ENCODE data around the gene PDZRN3. TPM values are rescaled to one million over a fixed set of nuclear protein-coding genes. Genes with fewer than 3 reads are reported as not detected.

The PDZRN3 gene
- total RNA-seq, 1 experiment from 2014 or later, result 0.17 TPM

DNA sequence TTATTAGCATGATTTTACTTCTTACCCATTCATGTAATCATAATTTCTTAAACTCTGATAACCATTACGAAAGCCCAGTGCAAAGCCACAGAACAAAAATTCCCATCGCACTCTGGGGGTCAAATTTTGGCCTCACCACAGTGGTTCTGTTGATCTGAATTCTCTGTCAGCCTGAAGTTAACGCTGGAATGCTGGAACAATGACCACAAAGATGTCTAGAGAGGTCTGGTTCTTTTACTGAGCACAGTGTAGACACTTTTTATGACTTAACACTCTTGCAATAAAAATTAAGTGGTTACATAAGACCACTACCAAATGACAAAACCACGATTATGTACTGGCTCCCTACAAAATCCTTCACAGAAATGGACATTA, 94.7 kb downstream of the PDZRN3 start:
- Histone ChIP-seq H3K36me3 (ENCODE audit: control insufficient read depth in 1 of 2, insufficient read depth in 2 of 2, low read length in 2 of 2) (no peaks in the 10 kb centered on the region), H3K9me2 (ENCODE audit: insufficient read depth) (no peaks in the 10 kb centered on the region), H3K27ac (ENCODE audit: low read depth, low read length) (no peak overlapping the region), H3K4me1 (ENCODE audit: control insufficient read depth in 1 of 2, insufficient read depth in 2 of 2, low read length in 2 of 2) (no peaks in the 10 kb centered on the region), H4K20me1 (ENCODE audit: insufficient read depth) (no peaks in the 10 kb centered on the region), H3K4me2 (ENCODE audit: low read length) (no peak overlapping the region), H2AFZ (ENCODE audit: low read depth, low read length, poor library complexity, severe bottlenecking) (no peak overlapping the region), H3K9me3 (ENCODE audit: control insufficient read depth in 1 of 2, insufficient read depth in 1 of 2, low read depth in 1 of 2, low read length in 2 of 2) (no peaks in the 10 kb centered on the region), H3K4me3 (replicated peaks in 1 of 2; ENCODE audit: low read depth in 1 of 2, low read length in 2 of 2) (no peak overlapping the region), H3K27me3 (ENCODE audit: insufficient read depth, low read length) (0 out of 2 replicates have a peak, but pooled peaks cover 6% of the 10 kb centered on the region), H3K79me2 (ENCODE audit: insufficient read depth, low read length) (no peaks in the 10 kb centered on the region), H3K9ac (ENCODE audit: low read length) (no peak overlapping the region)
- DNase-seq (ENCODE audit: low read depth, low spot score) (no peak), ATAC-seq (no peak)
- RAD21 ChIA-PET (ENCODE audit: low non-redundant PET in 1 of 2, low total read pairs in 2 of 2, uncharacterized antibody in 2 of 2, unreplicated experiment in 2 of 2), result no interaction called here
- POLR2A ChIA-PET, result no interaction called here
- CTCF ChIA-PET, result no interaction called here
- no TSS peak for BruUV-seq (replicated peaks)
- TF ChIP-seq, protein P1, sequence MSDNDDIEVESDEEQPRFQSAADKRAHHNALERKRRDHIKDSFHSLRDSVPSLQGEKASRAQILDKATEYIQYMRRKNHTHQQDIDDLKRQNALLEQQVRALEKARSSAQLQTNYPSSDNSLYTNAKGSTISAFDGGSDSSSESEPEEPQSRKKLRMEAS (IDR thresholded peaks at IDR 0.05), result no peak
- TF ChIP-seq, protein P2, sequence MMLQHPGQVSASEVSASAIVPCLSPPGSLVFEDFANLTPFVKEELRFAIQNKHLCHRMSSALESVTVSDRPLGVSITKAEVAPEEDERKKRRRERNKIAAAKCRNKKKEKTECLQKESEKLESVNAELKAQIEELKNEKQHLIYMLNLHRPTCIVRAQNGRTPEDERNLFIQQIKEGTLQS (IDR thresholded peaks at IDR 0.05), result no peak
- TF ChIP-seq JUND (IDR thresholded peaks at IDR 0.05) (no peak), POLR2A (IDR thresholded peaks at IDR 0.05; ENCODE audit: borderline replicate concordance, extremely low read depth, insufficient read depth, insufficient read length) (no peak), YY1 (IDR thresholded peaks at IDR 0.05; ENCODE audit: extremely low read depth, insufficient replicate concordance, low read depth, low read length) (no peak)
- intact Hi-C loops (cut with micrococcal nuclease), result no loop called here

DNA sequence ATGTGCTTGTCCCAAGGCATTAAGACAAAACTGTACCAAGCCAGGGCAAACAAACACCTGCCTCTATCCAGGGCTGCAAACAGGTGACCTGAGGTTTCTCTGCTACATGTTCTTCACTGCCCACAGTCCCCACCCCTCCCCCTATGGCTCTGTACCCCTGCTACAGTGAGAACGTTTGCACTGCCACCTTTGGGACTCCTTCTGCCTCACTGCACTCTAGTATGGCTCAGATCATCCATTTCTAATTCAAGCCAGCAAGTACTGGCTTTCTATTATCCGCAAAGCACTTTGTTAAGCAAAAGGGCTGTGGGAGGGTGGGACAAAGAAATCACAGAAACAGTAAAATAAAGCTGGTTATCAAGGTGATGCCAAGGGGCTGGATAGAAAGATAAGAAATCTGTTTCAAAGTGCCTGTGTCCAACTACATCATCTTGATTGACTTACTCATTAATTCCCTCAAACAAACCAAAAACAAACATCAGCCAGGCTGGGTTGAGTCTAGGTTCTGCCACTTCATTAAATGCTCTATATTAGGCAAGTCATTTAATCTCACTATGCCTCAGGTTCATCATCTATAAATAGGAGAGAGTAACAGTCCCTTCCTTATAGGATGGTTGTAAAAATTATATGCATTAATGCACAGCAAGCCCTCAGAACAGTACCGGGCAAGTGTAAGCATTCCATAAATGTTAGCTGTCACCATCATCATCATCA, 95.3 kb downstream of the PDZRN3 start:
- H3K4me2 ChIP-seq (ENCODE audit: low read length), result no peak overlapping the region
- no peaks in the 10 kb centered on the region for H3K79me2 ChIP-seq (ENCODE audit: insufficient read depth, low read length)
- H3K9me3 ChIP-seq (ENCODE audit: control insufficient read depth in 1 of 2, insufficient read depth in 1 of 2, low read depth in 1 of 2, low read length in 2 of 2), result no peaks in the 10 kb centered on the region
- no peak overlapping the region for H3K9ac ChIP-seq (ENCODE audit: low read length)
- DNase-seq (ENCODE audit: low read depth, low spot score), result no peak
- ATAC-seq, result no peak
- H2AFZ ChIP-seq (ENCODE audit: low read depth, low read length, poor library complexity, severe bottlenecking), result no peak overlapping the region
- no peaks in the 10 kb centered on the region for H4K20me1 ChIP-seq (ENCODE audit: insufficient read depth)
- no peaks in the 10 kb centered on the region for H3K4me1 ChIP-seq (ENCODE audit: control insufficient read depth in 1 of 2, insufficient read depth in 2 of 2, low read length in 2 of 2)
- no peak overlapping the region for H3K4me3 ChIP-seq (replicated peaks in 1 of 2; ENCODE audit: low read depth in 1 of 2, low read length in 2 of 2)
- ChIA-PET RAD21 (ENCODE audit: low non-redundant PET in 1 of 2, low total read pairs in 2 of 2, uncharacterized antibody in 2 of 2, unreplicated experiment in 2 of 2) (no interaction called here), POLR2A (no interaction called here), CTCF (no interaction called here)
- H3K27ac ChIP-seq (ENCODE audit: low read depth, low read length), result no peak overlapping the region
- 0 out of 2 replicates have a peak, but pooled peaks cover 6% of the 10 kb centered on the region for H3K27me3 ChIP-seq (ENCODE audit: insufficient read depth, low read length)
- BruUV-seq (replicated peaks), result no TSS peak
- H3K36me3 ChIP-seq (ENCODE audit: control insufficient read depth in 1 of 2, insufficient read depth in 2 of 2, low read length in 2 of 2), result no peaks in the 10 kb centered on the region
- intact Hi-C loops (cut with micrococcal nuclease), result no loop called here
- H3K9me2 ChIP-seq (ENCODE audit: insufficient read depth), result no peaks in the 10 kb centered on the region
- TF ChIP-seq YY1 (IDR thresholded peaks at IDR 0.05; ENCODE audit: extremely low read depth, insufficient replicate concordance, low read depth, low read length) (no peak), SP1 (IDR thresholded peaks at IDR 0.05; ENCODE audit: low read depth) (no peak), EGR1 (IDR thresholded peaks at IDR 0.05; ENCODE audit: low read depth) (no peak), JUND (IDR thresholded peaks at IDR 0.05) (no peak), FOSL1 (IDR thresholded peaks at IDR 0.05; ENCODE audit: low read depth) (no peak), CEBPB (IDR thresholded peaks at IDR 0.05; ENCODE audit: low read depth) (no peak)
- TF ChIP-seq, protein P3, sequence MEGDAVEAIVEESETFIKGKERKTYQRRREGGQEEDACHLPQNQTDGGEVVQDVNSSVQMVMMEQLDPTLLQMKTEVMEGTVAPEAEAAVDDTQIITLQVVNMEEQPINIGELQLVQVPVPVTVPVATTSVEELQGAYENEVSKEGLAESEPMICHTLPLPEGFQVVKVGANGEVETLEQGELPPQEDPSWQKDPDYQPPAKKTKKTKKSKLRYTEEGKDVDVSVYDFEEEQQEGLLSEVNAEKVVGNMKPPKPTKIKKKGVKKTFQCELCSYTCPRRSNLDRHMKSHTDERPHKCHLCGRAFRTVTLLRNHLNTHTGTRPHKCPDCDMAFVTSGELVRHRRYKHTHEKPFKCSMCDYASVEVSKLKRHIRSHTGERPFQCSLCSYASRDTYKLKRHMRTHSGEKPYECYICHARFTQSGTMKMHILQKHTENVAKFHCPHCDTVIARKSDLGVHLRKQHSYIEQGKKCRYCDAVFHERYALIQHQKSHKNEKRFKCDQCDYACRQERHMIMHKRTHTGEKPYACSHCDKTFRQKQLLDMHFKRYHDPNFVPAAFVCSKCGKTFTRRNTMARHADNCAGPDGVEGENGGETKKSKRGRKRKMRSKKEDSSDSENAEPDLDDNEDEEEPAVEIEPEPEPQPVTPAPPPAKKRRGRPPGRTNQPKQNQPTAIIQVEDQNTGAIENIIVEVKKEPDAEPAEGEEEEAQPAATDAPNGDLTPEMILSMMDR (IDR thresholded peaks at IDR 0.05 in 2 of 3, conservative IDR thresholded peaks at IDR 0.05 in 1 of 3; ENCODE audit: borderline replicate concordance in 1 of 3, insufficient read depth in 1 of 3, low read depth in 2 of 3, low read length in 2 of 3), result no peak
- TF ChIP-seq, protein P4, sequence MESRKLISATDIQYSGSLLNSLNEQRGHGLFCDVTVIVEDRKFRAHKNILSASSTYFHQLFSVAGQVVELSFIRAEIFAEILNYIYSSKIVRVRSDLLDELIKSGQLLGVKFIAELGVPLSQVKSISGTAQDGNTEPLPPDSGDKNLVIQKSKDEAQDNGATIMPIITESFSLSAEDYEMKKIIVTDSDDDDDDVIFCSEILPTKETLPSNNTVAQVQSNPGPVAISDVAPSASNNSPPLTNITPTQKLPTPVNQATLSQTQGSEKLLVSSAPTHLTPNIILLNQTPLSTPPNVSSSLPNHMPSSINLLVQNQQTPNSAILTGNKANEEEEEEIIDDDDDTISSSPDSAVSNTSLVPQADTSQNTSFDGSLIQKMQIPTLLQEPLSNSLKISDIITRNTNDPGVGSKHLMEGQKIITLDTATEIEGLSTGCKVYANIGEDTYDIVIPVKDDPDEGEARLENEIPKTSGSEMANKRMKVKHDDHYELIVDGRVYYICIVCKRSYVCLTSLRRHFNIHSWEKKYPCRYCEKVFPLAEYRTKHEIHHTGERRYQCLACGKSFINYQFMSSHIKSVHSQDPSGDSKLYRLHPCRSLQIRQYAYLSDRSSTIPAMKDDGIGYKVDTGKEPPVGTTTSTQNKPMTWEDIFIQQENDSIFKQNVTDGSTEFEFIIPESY (IDR thresholded peaks at IDR 0.05; ENCODE audit: extremely low read depth, insufficient replicate concordance, low read length), result no peak

Measured in HCT116 (cell line).